Measurements from ENCODE around the gene NTRK2. TPM values are rescaled to one million over a fixed set of nuclear protein-coding genes. Genes with fewer than 3 reads are reported as not detected.

Gene NTRK2
- total RNA-seq, 1 donor from 2014 or later: 0.98 TPM

DNA sequence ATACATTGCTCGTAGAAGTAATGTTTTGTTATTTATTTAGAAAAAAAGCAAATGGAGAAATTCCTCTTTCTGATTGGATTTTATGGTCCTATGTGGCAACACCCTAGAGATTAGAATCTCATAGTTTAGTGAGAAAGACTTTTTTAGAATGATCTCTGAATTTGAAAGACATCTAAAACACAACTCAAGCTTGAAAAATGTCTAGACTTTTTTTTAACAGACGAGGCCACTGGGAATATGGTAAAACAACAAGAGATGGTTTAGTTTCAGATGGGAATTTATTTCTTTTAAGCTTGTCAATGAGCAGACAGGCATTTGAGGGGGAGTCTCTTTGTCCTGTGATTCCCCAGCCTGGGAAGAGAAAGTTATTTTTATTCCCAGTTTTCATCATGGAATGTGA lies 122.1 kb downstream of the NTRK2 start:
- Histone ChIP-seq H3K36me3 (no peaks in the 10 kb centered on the region), H3K4me3 (no peak overlapping the region), H3K4me1 (no peaks in the 10 kb centered on the region), H3K27ac (no peak overlapping the region), H3K9me3 (no peaks in the 10 kb centered on the region), H3K27me3 (no peaks in the 10 kb centered on the region)
- intact Hi-C loops (cut with DNase I): no loop called here
- ATAC-seq (no peak), DNase-seq (no peak)
- TF ChIP-seq, protein P1, sequence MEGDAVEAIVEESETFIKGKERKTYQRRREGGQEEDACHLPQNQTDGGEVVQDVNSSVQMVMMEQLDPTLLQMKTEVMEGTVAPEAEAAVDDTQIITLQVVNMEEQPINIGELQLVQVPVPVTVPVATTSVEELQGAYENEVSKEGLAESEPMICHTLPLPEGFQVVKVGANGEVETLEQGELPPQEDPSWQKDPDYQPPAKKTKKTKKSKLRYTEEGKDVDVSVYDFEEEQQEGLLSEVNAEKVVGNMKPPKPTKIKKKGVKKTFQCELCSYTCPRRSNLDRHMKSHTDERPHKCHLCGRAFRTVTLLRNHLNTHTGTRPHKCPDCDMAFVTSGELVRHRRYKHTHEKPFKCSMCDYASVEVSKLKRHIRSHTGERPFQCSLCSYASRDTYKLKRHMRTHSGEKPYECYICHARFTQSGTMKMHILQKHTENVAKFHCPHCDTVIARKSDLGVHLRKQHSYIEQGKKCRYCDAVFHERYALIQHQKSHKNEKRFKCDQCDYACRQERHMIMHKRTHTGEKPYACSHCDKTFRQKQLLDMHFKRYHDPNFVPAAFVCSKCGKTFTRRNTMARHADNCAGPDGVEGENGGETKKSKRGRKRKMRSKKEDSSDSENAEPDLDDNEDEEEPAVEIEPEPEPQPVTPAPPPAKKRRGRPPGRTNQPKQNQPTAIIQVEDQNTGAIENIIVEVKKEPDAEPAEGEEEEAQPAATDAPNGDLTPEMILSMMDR (IDR thresholded peaks at IDR 0.05): no peak

DNA sequence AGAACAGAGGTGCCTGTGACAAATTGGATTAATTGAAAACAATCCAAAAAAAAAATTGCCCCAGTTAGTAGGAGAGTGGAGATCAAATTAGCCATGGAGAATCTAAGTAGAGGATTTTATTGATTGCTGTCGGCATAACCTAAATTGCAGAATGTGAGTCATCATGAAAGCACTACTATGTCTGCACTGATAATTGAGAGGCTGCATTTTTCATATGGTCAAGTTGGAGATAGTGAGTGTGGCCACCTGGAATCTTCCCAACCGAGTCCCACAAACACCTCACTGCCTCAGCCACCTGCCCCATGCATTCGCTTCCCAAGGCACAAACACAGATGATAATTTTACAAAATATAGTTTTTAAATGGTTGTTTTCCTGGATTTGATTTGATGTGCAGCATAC lies 123.7 kb downstream of the NTRK2 start:
- intact Hi-C loops (cut with DNase I): no loop called here
- no peaks in the 10 kb centered on the region for H3K4me1 ChIP-seq
- H3K36me3 ChIP-seq: no peaks in the 10 kb centered on the region
- no peak overlapping the region for H3K4me3 ChIP-seq
- ATAC-seq (no peak), DNase-seq (no peak)
- H3K9me3 ChIP-seq: no peaks in the 10 kb centered on the region
- TF ChIP-seq, protein P1 (IDR thresholded peaks at IDR 0.05): no peak
- H3K27ac ChIP-seq: no peak overlapping the region
- no peaks in the 10 kb centered on the region for H3K27me3 ChIP-seq

DNA sequence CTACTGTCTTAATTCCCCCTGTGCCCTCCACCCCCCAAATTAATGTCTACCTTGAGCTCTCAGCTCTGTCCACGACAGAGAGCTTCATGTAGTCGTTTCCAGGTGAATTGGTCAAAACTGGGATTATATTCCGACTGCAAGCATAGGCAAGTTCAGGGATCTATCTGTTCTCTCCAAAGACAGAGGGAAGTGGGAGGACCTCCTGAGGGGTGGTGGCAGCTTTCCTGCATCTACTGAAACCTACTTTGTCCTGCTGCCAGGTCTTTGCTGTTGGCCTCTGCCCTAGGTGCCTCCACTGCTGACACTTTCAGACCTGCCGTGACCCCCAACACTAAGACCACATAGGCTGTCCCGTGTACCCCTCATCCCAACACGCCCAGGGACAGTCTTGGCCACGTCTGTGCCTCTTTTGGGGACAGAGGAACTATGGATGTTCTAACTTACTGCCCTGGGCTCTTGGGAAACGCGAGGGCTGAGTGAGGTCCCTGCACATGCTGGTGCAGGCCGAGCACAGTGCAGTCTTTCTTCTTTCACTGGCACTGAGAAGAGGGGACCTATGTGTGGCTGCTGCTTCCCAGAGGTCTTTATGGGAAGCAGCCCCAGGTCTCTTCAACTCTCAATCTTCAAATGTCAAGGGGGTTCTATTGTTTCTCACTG lies 125.6 kb downstream of the NTRK2 start:
- Histone ChIP-seq H3K27ac (no peak overlapping the region), H3K27me3 (no peaks in the 10 kb centered on the region), H3K4me3 (no peak overlapping the region), H3K36me3 (no peaks in the 10 kb centered on the region), H3K9me3 (no peaks in the 10 kb centered on the region), H3K4me1 (no peaks in the 10 kb centered on the region)
- TF ChIP-seq, protein P1 (IDR thresholded peaks at IDR 0.05): no peak
- intact Hi-C loops (cut with DNase I): no loop called here
- no peak for ATAC-seq
- no peak for DNase-seq

DNA sequence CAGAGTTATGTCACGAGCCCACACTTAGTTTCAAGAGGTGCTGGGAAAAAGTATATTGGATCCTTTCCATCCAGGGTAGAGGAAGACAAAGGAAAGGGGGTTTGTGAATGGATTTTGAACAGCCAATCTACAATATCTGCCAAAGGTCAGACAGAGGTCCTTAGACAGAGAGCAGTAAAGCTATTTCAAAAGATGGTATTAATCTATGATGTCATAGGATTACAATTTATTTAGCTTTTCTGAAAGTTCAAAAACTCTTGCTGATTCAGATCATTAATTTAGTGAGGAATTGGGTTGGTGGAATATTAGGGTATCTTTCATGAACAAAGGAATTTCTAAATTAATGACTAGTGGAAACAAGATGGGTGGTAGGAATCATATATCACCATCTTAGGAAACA lies 126.9 kb downstream of the NTRK2 start:
- no peak overlapping the region for H3K27ac ChIP-seq
- no peaks in the 10 kb centered on the region for H3K27me3 ChIP-seq
- no peaks in the 10 kb centered on the region for H3K36me3 ChIP-seq
- intact Hi-C loops (cut with DNase I): no loop called here
- ATAC-seq (no peak), DNase-seq (no peak)
- no peak overlapping the region for H3K4me3 ChIP-seq
- no peaks in the 10 kb centered on the region for H3K9me3 ChIP-seq
- TF ChIP-seq, protein P1 (IDR thresholded peaks at IDR 0.05): no peak
- no peaks in the 10 kb centered on the region for H3K4me1 ChIP-seq

DNA sequence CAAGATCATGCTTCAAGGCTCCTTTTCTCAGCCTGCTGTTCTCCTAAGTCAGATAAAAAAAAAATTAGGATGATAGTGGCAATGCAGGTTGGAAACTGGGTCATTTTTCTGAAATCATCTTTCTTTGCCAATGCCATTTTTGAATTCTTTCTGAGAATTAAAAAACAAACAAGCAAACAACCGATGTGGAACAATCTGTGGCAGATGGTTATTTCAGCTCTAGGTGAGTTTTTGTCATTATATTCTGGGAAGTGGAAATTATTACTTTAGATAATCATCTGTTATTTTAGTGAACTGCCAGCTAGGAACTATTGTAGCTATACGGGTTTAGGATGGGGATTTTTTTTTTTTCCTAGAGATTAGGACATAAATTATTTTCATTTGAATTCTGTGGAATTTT lies 129.7 kb downstream of the NTRK2 start:
- no peak overlapping the region for H3K4me3 ChIP-seq
- no peak overlapping the region for H3K27ac ChIP-seq
- ATAC-seq (no peak), DNase-seq (no peak)
- no peaks in the 10 kb centered on the region for H3K4me1 ChIP-seq
- TF ChIP-seq, protein P1 (IDR thresholded peaks at IDR 0.05): no peak
- intact Hi-C loops (cut with DNase I): no loop called here
- H3K27me3 ChIP-seq: no peaks in the 10 kb centered on the region
- no peaks in the 10 kb centered on the region for H3K9me3 ChIP-seq
- H3K36me3 ChIP-seq: no peaks in the 10 kb centered on the region
